Kidney (tissue), 14 donors: ENCODE results near the gene CNTN6. TPM values are rescaled to one million over a fixed set of nuclear protein-coding genes. Genes with fewer than 3 reads are reported as not detected.

Source experiments
- DNase-seq, 5 donors: peaks; one replicate each; pipeline ENCODE4 v3.0.0-alpha.2; 2013 to 2020
- FAIRE-seq: peaks from 2 replicates; lab custom pipeline; 2012; peaks lifted over from hg19 to GRCh38; lab: Jason Lieb, UNC
- H3K27ac ChIP-seq, 2 donors: one replicate each; pipeline ENCODE4 v1.7.0; 2013; ENCODE audit warnings: low read depth in 2 of 2, low read length in 2 of 2, inconsistent platforms in 1 of 2
- H3K27me3 ChIP-seq: one replicate; pipeline ENCODE4 v1.7.1; 2013; ENCODE audit warnings: low read length, inconsistent platforms; ENCODE audit not compliant: control insufficient read depth, insufficient read depth
- H3K36me3 ChIP-seq, 3 donors: one replicate each; pipeline versions ENCODE4 v1.7.0 to v1.7.1; 2013; ENCODE audit warnings: low read length in 3 of 3, control low read depth in 1 of 3, inconsistent platforms in 1 of 3; ENCODE audit not compliant: insufficient read depth in 3 of 3, control insufficient read depth in 2 of 3
- H3K4me1 ChIP-seq, 3 donors: one replicate each; pipeline versions ENCODE4 v1.7.0 to v1.7.1; 2013; ENCODE audit warnings: low read length in 3 of 3, inconsistent platforms in 1 of 3, low read depth in 1 of 3; ENCODE audit not compliant: control insufficient read depth in 2 of 3, insufficient read depth in 2 of 3
- H3K4me3 ChIP-seq, 3 donors: one replicate each; pipeline versions ENCODE4 v1.7.0 to v1.8.1; 2013; ENCODE audit warnings: low read length in 3 of 3, control low read depth in 1 of 3, inconsistent platforms in 1 of 3
- H3K9ac ChIP-seq, 3 donors: one replicate each; pipeline versions ENCODE4 v1.7.0 to v1.7.1; 2013; ENCODE audit warnings: low read length in 3 of 3, control low read depth in 1 of 3, inconsistent platforms in 1 of 3
- H3K9me3 ChIP-seq, 3 donors: one replicate each; pipeline versions ENCODE4 v1.7.0 to v1.7.1; 2013; ENCODE audit warnings: low read length in 3 of 3, control low read depth in 1 of 3, inconsistent platforms in 1 of 3; ENCODE audit not compliant: control insufficient read depth in 2 of 3, insufficient read depth in 1 of 3
- intact Hi-C: fragments of 100-400 bp; cut with DNase I; formaldehyde crosslinking; loops from one replicate; pipeline ENCODE4 v1.11.1; 2022
- polyA plus RNA-seq: library from polyadenylated mRNA; stranded (reverse); fragments of 350-450 nt; fragmentation: Illumina TruSeq; extraction: RNeasy Lipid Tissue Mini Kit (QIAGEN cat#74804); gene quantifications from one replicate; pipeline ENCODE4 v1.2.3, GENCODE V29; 2014; ENCODE audit warnings: low read depth, low replicate concordance; ENCODE audit not compliant: insufficient read depth
- total RNA-seq: library from RNA; stranded (reverse); fragmentation: NEBNext Ultra II Directional; extraction: Animal tissue kit (Norgen Biotek cat#: 25700); gene quantifications from one replicate; pipeline ENCODE4 v1.2.1, GENCODE V29; 2021
- TF ChIP-seq, protein P1 (sequence below): IDR thresholded peaks from 3 replicates; pipeline ENCODE4 v1.5.1; 2012; ENCODE audit warnings: mild to moderate bottlenecking, moderate library complexity, borderline replicate concordance; ENCODE audit not compliant: insufficient read depth; ENCODE audit errors: extremely low read depth
- donor health status: control.
- donor health status: control.
- donor health status: control.
- donor health status: control.
- donor health status: control.
- donor health status: DM: yes; HTN: yes; CAD: no.
- donor health status: Normal renal cell carcinoma (clear cell type).

CNTN6 gene
- total and polyA plus RNA-seq, 2 donors from 2014 or later, result 0.11 to 0.25 TPM

- no peak overlapping the region for H3K4me3 ChIP-seq
- no peaks in the 10 kb centered on the region for H3K27me3 ChIP-seq
- intact Hi-C loops, result no loop called here
- H3K9me3 ChIP-seq, result no peaks in the 10 kb centered on the region
- H3K4me1 ChIP-seq, result no peaks in the 10 kb centered on the region
- no peaks in the 10 kb centered on the region for H3K36me3 ChIP-seq
- no peak overlapping the region for H3K9ac ChIP-seq
- TF ChIP-seq, protein P1, sequence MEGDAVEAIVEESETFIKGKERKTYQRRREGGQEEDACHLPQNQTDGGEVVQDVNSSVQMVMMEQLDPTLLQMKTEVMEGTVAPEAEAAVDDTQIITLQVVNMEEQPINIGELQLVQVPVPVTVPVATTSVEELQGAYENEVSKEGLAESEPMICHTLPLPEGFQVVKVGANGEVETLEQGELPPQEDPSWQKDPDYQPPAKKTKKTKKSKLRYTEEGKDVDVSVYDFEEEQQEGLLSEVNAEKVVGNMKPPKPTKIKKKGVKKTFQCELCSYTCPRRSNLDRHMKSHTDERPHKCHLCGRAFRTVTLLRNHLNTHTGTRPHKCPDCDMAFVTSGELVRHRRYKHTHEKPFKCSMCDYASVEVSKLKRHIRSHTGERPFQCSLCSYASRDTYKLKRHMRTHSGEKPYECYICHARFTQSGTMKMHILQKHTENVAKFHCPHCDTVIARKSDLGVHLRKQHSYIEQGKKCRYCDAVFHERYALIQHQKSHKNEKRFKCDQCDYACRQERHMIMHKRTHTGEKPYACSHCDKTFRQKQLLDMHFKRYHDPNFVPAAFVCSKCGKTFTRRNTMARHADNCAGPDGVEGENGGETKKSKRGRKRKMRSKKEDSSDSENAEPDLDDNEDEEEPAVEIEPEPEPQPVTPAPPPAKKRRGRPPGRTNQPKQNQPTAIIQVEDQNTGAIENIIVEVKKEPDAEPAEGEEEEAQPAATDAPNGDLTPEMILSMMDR, result no peak
- FAIRE-seq (no peak), DNase-seq (no peak)
- H3K27ac ChIP-seq, result no peak overlapping the region
Measured at GRCh38 chr3:1183320-1184048, 90.7 kb downstream of the CNTN6 start.

DNA sequence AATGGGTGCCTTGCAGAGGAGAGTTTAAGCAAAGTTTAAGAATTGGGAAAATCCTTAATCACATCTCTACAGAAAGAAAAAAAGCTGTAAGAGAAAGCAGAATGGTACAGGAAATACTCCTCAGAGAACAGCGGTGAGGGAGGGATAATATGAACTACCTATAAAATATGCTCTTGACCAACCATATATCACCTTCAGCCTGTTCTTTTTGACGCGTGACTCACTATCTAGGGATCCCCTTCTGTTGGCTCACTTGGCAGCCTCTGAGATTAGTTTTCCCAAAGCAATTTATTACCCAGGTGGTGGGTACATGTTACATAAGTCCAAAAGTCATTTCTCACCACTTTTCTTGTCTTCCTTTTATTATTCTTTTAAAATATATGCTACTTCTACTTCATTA lies 97.7 kb downstream of the CNTN6 start:
- intact Hi-C loops, result no loop called here
- H3K4me1 ChIP-seq, result no peaks in the 10 kb centered on the region
- no peaks in the 10 kb centered on the region for H3K36me3 ChIP-seq
- H3K27ac ChIP-seq, result no peak overlapping the region
- no peak overlapping the region for H3K4me3 ChIP-seq
- no peaks in the 10 kb centered on the region for H3K27me3 ChIP-seq
- FAIRE-seq (no peak), DNase-seq (no peak)
- TF ChIP-seq, protein P1, result no peak
- no peak overlapping the region for H3K9ac ChIP-seq
- no peaks in the 10 kb centered on the region for H3K9me3 ChIP-seq

GRCh38 chr3:1191026-1191425 lies 98.2 kb downstream of the CNTN6 start:
- Histone ChIP-seq H3K27ac (no peak overlapping the region), H3K9me3 (no peaks in the 10 kb centered on the region), H3K4me3 (no peak overlapping the region), H3K9ac (no peak overlapping the region), H3K4me1 (no peaks in the 10 kb centered on the region), H3K27me3 (no peaks in the 10 kb centered on the region), H3K36me3 (no peaks in the 10 kb centered on the region)
- no peak for DNase-seq
- no peak for FAIRE-seq
- intact Hi-C loops, result no loop called here
- TF ChIP-seq, protein P1, result no peak
